HG02884 (cell line): ENCODE results near the gene PILRA.
"Not testable (repeated sequence)": the region's sequence is repeated elsewhere in the genome, so short reads cannot be mapped to it uniquely, and the experiment has no call there.

ENCODE experiments used
- ATAC-seq: cut with Tn5 transposase; IDR thresholded peaks from one replicate; pipeline ENCODE4 v1.9.1; 2021; ENCODE audit warnings: mild to moderate bottlenecking, moderate library complexity; ENCODE audit not compliant: unreplicated experiment

PILRA gene

GRCh38 chr7:100432621-100433275, 59.5 kb downstream of the PILRA start:
- no peak for ATAC-seq

- no peak for ATAC-seq
Observed at GRCh38 chr7:100433276-100433591, 59.9 kb downstream of the PILRA start.

DNA sequence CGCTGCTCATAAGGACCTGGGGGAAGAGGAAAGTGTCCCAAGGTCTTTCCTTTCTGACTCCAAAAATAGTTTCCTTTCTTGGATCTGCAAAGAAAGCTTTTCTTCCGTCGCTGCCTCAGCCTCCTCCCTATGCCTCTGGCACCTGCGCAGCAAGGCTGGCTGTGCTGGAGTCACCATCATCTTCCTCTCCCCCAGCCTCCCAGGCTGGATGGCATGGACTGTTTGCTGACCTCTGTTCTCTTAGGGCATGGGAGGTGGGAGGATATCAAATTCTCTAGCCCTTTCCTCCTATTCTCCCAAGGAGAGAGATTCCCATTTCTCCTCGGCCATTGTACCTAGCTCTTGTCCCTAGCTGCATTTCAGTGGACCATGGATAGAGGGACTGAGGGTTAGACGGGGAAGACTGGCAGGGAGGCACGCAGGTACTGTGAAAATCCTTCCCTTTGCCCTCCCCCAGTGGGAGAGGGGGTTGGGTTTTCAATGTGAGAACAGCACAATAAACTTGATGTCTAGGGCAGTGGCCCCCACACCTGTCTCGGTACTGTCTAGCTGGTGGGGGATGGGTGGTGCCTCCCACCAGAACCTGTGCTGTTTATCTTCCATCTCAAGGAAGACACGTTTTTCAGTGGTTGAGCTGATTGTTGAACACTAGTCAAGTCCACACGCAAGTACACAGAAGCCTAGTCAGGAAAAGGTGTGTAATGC, 60.5 kb downstream of the PILRA start:
- no peak for ATAC-seq

- no peak for ATAC-seq
Observed at GRCh38 chr7:100434297-100435144, 61.2 kb downstream of the PILRA start.

- peak; percentile 23 for ATAC-seq
Observed at GRCh38 chr7:100435401-100436304, 62.4 kb downstream of the PILRA start.

DNA sequence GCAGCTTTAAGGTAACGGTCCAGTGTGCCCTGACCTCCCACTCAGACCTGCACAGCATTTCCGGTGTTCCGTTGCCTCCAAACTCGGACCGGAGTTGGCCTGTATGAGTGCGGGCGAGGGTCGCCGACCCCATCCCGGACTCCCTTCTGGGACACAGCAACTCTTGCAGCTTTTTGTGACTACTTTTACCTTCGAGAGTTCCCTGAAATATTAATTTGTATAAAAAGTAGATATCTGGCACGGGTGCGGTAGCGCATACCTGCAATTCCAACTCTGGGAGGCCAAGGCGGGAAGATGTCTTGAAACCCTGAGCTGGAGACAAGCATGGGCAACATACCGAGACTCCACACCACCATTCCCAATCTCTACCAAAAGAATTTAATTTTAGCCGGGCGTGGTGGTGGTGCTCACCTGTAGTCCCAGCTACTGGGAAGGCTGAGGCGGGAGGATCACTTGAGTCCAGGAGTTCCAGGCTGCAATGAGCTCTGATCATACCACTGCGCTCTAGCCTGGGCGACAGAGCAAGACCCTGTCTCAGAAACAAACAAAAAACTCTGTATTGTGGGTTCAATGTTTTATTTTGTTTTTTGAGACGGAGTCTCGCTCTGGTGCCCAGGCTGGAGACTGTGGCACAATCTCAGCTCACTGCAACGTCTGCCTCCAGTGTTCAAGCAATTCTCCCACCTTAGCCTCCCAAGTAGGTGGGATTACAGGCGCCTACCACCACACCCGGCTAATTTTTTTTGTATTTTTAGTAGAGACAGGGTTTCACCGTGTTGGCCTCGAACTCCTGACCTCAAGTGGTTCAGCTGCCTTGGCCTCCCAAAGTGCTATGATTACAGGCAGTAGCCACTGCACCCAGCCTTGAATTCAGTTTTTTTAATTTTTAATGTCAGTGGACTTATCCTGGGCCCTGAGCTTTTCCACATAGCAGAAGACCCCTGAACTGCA, 64.1 kb downstream of the PILRA start:
- no peak for ATAC-seq

DNA sequence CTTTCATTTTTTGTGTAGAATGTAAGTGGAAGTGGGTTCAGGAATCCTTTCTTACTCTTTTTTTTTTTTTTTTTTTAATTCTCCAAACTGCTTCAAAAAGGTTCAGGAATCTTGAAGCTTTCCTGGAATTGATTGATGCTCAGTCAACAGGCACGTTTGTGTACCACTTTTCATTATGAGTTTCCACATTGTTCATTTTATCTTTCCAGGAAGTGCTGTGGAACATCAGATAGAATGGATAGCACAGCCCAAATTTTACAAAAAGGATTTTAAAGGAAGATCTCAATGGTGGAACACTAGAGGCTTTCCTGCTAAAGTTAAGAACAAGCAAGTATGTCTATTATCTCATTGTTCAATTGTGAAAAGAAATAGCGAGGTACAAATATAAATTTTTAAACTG, 64.9 kb downstream of the PILRA start:
- no peak for ATAC-seq

DNA sequence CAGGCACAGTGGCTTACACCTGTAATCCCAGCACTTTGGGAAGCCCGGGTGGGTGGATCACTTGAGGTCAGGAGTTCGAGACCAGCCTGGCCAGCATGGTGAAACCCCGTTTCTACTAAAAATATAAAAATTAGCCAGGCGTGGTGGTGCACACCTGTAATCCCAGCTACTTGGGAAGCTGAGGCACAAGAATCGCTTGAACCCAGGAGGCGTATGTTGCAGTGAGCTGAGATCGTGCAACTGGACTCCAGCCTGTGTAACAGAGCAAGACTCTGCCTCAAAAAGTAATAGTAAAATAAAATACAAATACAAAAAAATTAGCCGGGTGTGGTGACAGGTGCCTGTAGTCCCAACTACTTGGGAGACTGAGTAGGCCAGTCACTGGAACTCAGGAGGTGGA, 65.4 kb downstream of the PILRA start:
- not testable (repeated sequence) for ATAC-seq

DNA sequence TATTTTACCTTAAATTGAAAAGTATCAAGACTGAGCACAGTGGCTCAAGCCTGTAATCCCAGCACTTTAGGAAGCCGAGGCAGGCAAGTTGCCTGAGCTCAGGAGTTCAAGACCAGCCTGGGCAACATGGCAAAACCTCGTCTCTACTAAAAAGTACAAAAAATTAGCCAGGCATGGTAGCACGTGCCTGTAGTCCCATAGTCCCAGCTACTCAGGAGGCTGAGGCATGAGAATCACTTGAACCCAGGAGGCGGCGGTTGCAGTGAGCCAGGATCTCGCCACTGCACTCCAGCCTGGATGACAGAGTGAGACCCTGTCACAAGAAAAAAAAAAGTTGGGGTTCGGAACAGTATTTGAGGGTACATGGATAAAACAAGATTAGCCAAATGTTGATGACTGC, 66.0 kb downstream of the PILRA start:
- not testable (repeated sequence) for ATAC-seq

DNA sequence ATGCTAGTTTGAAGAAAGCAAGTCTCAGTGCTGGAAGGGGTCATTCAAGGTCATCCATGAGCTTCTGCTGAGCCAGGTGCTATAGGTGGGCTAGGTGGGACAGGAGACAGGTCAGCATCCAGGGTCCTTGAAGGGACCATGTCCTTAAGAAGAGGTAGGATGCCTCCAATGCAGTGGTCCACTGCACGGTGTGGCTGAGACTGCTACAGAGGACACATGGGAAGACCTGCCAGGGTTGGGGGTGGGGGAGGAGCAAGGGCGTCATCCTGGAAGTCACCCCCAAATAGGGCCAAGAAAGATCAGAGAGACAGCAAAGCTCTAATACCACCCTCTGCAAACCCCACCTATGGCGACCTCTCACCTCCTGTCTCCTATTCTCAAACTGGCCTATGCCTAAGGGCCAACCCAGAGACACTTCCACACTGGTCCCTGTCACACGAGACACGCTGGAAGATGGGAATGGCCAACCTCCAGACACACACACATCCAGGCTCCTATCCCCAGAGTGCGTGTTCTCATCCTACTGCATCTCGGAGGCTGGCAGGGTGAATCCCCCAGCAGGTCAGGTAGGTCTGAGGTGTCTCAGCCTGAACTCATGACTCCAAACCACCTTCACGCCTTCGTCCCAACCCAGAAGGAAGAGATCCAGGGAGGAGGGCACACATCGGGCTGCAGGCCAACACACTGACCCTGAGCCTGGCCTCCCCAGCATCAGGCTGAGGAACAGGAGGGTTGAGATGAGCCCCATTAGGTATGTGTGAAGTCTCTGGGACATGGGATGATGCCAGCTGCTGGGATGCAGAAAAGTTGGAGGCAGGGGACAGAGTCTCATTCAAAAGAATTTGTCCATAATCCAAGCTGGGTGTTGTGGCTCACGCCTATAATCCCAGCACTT, 68.6 kb downstream of the PILRA start:
- ATAC-seq, result no peak

DNA sequence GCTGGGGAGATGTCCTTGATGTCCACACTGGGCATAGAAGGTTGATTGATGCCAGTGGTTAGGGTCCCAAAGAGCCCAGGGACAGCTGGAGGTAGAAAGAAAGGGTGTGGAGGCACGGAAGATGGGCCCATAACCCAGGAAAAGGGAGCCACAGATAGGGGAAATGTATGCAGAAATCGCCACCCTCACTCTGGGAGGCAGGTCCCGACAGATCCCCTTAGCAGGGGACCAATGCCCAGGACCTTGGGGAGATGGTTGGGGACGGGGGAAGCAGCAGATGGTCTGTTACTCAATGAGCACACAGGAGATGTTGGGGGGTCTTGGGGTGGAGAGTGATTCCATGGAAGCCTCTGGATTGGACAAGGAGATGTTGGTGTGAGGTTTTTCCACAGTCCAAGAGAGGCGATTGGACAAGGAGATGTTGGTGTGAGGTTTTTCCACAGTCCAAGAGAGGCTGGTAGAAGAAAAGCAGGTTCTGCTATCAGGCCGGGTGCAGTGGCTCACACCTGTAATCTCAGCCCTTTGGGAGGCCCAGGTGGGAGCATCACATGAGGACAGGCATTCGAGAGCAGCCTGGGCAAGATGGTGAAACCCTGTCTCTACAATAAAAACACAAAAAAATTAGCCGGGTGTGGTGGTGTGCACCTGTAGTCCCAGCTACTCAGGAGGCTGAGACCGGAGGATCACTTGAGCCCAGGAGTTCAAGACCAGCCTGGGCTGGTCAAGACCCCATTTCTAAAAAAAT, 70.0 kb downstream of the PILRA start:
- ATAC-seq, result no peak

DNA sequence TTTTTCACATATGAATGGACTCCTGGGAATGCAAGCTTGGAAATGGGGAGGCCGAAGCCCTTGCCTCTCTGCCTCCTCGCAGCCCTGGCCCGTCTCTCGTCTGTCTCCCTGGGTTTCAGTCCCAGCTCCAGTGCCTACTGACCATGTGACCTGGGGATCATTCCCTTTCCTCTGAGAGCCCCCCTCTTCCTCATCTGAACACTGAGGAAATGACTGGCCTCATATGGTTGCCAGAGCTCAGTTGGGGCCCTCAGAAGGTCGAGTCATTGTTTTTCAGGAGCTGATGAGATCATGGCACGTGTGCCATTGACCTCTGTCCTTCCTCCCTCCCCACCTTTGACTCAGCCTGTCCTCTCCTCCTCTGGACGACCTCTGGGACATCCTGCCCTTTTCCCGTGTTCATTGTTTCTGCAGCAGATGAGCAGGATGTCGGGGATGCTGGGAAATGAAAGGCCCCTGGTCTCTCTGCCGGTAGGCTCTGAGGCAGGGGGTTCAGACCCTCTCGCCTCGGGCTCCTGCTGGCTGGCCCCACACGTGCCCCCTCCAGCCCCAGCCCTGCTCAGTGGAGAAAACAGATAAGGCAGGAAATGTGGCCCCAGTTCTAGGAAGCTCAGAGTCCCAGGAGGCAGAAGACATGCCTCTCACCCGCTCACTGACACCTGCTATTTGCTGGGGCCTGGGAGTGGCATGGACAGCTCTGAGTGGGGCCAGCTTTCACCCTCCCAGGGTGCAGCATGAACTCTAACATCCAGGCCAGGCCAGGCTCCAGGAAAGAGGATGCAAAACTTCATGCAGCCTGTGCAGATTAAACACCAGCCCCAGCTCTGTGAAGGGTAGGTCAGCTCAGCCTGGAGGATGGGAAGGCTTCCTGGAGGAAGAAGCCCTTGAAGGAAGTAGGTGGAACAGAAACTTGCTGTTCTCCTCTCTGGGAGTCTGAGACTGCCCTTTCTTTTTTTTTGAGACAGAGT, 71.3 kb downstream of the PILRA start:
- ATAC-seq, result no peak

GRCh38 chr7:100446040-100446439, 72.8 kb downstream of the PILRA start:
- ATAC-seq, result no peak

DNA sequence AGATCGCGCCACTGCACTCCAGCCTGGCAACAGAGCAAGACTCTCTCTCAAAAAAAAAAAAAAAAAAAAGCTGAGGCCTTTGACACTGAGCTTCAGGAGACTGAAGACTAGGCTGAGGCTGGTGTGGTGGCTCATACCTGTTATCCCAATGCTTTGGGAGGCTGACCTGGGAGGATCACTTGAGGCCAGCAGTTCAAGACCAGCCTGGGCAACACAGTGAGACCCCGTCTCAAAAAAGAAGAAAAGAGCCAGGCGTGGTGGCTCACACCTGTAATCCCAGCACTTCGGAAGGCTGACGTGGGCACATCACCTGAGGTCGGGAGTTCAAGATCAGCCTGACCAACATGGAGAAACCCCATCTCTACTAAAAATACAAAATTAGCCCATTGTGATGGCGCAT, 74.1 kb downstream of the PILRA start:
- not testable (repeated sequence) for ATAC-seq

GRCh38 chr7:100449190-100449795, 76.0 kb downstream of the PILRA start:
- ATAC-seq, result no peak
